Left renal cortex interstitium (tissue), 4 donors: Measurements from ENCODE around the gene RASA3. TPM values are rescaled to one million over a fixed set of nuclear protein-coding genes. Genes with fewer than 3 reads are reported as not detected.

Experiments used
- DNase-seq, 4 donors: peaks; one replicate each; pipeline ENCODE4 v3.0.0-alpha.2; 2013; ENCODE audit warnings: low read depth in 4 of 4, low spot score in 2 of 4, missing footprints in 1 of 4
- polyA plus RNA-seq, 4 donors: library from polyadenylated mRNA; unstranded; fragments of 120-200 nt; gene quantifications; one replicate each; pipeline ENCODE4 v1.2.1, GENCODE V29; 2013; ENCODE audit not compliant: insufficient read length in 4 of 4

Gene RASA3
- polyA plus RNA-seq, 4 donors: 12.4 to 16.0 (median 13.8) TPM

DNA sequence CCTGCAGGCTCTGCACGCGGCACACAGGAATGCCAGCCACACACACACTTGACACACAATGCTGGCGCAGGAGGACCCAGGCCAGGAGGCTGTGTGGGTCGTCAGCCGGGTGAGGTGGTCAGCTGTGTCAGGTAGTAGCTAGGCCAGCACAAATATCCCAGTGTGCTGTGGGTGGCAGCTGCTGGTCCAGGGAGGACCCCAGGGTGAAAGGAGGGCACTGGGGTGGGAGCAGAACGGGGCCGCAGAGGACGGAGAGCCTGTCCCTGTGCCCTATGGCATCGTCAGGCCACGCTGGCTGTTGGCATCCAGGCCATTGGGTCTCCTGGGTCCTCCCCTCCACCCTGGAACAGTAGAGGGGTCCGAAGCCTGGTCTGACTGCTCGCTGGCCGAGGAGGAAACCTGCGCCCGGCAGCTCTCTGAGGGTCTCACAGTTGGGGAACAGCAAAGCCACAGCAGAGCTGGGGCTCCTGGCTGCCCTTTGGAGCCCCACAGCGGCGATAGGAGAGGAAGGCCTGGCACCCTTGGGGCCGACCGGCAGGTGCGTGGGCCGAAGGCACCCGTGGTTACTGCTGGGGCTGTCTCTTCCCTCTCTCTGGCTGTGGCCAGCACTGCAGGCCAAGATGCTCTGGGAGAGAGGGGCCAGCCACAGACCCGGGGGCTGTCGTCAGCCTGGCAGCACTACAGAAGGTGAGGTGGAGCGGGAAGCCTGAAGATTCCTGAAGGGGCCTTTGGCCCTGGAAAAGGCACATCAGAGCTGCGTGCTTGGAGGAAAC, 185.8 kb downstream of the RASA3 start:
- DNase-seq: no peak

DNA sequence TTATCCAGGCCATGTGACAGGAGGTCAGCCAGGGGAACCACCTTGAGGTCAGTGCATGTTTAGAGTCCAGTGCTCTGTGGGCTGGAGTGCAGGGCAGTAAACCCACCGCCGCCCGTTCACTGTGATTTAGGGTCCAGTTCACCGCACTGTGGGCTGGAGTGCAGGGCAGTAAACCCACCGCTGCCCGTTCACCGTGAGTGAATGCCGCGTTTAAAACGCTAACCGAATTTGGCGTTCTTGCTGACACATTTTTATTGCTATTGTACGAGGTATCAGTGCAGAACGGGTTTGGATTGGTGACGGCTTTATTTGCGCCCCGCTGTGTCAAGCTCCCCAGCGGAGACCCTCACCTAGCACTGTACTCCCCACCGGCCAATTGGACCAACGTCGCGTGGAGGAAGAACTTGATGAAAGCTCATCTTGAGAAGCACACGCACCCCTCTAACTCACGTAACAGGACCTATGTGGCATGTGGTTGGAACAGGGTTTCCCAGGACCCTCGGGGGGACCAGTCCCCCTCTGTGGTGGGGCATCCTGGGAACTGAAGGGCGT, 186.5 kb downstream of the RASA3 start:
- no peak for DNase-seq

DNA sequence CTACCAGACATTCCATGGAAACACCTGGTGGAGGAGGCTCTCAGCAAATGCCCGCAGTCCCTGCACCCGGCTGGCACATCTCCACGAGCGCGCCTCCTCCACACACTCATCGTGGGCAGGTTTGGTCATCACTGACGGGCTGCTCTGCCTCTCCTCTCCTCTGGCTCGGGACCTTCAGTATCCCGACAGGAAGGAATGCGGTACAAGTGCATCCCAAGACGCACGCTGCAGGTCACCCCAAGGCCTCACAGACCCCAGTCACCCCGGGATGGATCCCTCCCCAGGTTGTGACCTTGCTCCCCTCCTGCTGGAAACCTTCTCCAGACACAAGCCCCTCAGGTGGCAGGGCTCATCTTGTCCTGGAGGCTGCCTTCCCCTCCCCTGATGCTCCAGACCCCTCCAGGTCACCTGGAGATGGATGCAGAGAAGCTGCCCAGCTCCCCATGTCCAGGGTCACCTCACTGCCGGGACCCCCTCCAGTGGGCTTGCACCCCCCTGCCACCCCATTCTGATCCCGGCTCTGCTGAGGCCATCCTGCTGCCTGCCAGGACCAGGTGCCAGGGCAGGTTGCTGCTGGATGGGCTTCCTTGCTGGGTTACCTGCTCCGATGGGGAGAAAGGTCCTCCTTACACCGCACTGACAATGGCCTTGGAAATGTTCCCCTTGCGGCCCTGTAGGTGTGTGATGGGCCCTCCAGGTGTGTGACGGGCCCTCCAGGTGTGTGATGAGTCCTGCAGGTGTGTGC, 188.4 kb downstream of the RASA3 start:
- DNase-seq: no peak

DNA sequence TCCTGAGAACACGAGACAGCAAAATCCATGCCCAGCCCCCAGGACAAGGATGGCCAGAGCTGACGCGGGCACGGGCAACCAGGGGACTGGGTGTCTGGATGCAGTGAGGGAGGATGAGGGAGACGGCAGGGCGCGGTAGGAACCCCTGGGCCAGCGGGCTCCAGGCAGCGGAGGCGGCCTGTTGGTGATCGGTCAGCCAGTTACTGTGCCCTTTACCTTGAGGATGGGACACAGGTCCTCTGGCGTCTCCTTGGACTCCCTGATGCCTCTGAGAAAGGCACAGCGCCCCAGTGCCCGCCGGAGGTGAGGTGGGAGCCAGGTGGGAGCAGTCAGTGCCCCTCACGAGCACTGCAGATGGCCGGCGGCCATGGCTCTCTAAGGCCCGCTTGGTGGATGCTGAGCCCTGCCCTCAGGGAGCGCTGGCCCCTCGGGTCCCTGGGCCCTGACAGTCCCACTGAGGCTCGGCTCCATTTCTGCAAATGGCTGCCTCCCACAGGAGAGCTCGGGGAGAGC, 189.8 kb downstream of the RASA3 start:
- DNase-seq: no peak

DNA sequence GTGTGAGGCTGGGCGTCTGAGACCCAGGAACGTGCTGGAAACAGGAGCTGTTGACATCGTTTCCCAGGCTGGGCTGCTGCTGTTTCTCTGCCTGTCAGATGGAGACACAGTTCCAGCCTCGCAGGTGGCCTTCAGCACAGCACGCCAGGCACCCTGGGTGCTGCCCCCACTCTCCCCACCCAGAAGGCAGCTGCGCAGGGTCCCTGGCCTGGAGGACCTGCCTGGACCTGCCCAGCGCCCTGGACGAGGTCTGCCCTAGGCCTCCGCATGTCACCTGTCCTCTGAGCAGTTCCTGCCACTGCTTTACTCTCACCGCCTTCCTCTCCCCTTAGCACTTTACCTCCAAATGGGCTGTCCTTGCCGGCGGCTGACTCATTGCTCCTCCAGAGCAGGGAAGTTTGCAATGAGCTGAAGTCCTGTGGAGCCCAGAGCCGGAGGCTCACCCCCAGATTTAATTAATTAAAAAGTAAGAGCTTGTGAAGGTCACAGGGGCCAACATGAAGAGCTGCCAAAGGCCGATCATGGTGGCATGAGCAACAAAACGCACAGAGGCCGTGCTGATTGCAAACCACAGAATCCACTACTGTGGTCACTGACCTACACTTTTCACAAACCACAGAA, 190.7 kb downstream of the RASA3 start:
- DNase-seq: no peak

DNA sequence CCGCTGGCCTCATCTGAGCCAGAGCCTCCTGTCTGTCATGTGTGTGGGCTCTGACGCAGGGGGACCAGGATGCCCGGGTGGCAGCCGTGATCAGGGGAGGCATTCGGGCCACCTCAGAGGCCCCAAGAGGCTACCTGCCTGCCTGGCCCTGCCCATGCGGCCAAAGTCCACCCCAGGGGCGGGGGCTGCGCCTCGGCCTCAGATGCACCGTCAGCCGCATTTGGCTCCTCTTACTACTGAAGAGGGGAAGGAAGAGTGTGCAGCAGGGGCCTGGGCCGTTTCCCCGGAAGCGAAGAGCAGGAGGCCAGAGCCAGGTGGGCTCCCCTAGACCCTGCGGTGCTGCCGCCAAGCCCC, 192.5 kb downstream of the RASA3 start:
- no peak for DNase-seq

DNA sequence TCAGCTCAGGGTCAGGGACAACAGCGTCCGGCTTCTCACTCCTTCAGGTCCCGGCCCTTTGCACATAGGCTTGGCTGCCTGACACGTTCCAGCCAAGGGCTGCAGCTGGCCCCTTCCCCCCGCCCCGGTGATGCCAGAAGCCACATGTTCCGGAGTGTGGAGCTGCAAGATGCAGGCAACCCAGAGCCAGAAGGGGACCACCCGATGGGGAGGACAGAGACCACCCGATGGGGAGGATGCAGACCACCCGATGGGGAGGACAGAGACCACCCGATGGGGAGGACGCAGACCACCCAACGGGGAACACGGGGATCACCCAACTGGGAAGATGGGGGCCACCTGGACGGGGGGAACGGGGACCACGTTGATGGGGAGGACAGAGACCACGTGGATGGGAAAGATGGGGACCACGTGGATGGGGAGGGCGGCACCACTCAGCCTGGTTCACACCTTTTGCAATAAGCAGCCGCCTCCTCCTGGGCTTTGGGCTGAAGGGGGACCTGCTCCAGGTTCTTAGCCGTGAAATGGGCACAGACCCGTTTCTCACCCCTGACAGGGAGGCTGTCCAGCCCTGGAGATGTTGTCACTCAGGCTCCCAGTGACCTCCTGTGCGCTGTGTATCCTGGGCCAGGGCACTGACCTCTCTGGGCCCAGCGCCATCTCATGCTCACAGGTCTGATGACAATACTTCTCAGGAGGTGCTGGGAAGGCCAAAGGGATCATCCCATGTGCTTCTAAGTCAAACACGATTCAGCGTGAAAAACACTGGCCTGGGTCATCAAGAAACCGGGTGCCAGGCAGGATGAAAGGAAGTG, 193.1 kb downstream of the RASA3 start:
- no peak for DNase-seq

DNA sequence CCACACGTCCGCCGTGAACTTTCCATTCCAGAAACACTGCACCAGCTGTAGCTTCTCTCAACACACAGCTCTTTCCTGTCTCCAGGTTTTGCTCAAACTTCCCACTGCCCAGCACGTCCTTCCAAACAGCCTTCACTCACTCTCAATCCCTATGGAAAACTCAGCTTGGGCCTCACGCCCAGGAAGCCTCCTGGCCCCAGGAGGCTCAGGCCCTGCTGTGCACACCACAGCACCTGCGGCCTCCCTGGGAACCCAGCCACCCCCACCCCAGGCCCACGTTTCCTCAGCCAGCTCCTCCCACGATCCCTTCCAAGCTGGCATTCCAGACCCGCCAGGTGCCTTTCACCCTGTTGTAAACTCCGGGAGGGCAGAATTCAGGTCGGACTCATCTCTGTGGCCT, 193.7 kb downstream of the RASA3 start:
- no peak for DNase-seq

DNA sequence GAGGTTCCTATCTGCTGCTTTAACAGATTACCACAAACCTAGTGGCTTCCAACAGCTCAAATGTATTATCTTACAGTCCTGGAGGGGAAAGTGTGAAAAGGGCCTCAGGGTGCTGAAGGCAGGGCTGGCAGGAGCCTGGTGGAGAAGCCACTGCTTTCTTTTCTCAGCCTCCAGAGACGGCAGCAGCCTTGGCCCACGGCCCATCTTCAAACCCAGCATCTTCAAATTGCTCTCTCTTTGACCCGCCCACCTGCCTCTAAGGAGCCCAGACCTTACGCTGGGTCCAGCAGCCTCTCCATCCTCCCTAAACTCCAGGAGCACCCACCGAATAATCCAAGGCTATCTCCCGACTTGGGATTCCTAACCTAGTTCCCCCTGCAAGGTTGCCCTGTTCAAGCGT, 194.2 kb downstream of the RASA3 start:
- no peak for DNase-seq

DNA sequence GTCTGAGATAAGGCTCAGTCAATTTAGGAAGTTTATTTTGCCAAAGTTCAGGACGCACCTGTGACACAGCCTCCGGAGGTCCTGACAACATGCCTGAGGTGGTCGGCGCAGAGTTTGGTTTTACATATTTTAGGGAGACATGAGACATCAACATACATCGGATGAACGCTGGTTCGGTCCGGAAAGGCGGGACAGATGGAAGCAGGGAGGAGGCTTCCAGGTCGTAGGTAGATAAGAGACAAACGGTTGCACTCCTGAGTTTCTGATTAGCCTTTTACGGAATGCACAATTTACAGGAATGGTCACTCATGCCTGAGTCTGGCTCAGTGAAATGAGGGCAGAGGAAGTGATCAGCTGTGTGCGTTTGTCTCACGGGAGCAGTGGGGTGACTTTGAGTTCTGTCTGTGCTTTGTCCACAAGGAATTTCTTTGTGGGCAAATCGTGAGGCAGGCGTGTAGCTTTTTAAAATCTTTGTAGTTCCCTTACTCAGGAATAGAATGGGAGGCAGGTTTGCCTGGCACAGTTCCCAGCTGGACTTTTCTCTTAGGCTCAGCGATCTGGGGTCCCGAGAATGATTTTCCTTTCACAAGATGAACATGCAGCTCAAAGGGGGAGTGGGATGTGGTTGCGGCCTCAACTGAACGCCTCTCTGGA, 194.8 kb downstream of the RASA3 start:
- DNase-seq: no peak

DNA sequence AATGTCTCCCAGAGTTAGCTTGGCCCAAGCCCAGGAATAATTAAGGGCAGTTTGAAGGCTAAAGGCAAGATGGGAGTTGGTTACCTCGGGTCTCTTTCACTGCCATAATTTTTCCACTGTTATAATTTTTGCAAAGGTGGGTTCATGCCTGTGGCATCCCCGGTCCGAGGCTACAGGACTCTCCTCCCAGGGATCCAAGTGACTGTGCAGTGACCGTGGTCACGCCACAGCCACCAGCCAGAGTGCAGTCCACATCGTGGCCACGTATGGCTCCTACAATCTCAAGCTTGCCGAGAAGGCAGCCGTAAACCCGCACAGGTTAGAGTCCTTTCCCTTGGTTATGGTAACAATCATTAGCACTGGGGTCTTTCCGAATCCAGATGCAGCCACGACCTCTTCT, 195.3 kb downstream of the RASA3 start:
- DNase-seq: no peak

DNA sequence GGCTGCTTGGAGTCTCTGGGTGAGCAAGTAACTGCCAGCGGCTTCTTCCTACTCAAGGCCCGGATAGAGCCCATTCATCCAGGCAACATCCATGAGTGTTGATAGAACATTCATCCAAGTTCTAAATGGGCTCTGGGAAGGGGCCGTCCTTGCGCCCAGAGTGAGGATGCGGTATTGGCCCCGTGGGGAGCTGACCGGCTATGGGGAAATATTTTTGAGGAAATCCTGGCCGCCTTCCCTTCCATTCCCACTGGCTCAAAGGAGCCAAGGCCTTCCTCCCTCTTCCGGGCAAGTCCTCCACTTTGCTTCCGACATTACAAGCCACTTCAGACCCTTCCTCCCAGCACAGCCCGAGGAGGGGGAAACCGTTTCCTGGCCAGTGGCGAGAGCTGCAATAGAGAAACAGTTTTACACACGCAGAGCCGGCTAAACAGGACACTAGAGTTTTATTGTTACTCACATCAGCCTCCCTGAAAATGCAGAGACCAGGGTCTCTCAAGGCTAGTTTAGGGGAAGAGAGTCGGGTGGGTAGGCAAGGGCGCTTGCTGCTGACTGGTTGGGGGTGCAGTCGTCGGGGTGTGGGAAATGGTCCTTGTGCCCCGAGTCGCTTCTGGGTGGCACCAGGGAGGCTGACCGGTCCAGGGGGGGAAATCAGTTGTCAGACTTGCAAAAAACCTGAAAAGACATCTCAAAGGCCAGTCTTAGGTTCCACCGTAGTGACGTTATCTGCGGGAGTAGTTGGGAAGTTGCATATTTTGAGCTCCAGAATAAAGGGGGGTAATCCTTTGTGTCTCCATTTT, 196.1 kb downstream of the RASA3 start:
- DNase-seq: no peak

DNA sequence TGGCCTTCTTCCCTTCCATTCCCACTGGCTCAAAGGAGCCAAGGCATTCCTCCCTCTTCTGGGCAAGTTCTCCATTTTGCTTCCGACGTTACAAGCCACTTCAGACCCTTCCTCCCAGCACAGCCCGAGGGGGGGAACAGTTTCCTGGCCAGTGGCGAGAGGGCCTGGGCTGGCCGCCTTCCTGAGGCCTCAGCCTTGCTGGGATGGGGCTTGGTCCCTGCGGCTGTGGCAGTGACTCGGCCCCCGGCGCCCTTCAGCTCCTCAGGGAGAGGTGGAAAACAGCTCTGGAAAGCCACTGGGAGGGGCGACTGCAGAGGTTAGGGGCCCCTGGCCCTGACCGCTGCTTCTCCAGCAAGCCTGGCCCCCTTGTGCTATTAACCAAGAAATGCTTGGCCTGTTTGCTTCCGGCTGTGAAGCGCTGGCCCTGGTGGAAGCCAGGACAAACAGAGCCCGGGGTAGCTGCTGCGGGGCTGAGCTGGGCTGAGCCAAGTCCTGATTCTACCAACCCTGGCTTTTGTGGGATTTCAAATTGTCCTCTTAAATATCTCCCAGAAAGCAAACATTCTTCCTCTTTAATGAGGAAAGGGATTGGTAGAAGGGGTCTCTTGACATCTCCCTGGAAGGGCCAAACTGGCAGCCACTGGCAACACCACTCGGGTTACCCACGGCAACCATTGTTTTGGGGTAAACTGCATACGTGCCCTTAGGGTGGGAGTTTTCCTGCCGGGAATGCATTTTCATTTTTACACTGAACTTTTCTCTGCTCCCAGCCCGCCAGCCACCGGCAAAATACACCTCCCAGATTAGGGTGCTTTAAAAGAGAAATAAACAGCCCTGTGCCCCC, 197.2 kb downstream of the RASA3 start:
- no peak for DNase-seq

DNA sequence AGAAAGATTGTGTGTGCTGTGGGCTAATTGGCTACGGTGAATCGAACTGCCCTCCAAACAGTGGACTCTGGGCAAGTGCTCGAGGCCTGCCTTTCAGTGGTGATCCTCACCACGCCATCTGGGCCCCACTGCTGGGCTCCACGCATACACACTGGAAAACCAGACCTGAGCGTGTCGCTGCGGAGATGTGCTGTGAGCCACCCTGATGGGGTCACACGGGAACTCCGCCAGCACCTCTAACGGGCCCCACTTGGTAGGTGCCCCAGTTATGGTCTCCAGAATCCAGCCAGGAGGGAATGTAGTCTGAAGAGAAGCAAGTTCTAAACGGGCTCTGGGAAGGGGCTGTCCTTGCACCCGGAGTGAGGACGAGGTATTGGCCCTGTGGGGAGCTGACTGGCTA, 197.8 kb downstream of the RASA3 start:
- DNase-seq: no peak

DNA sequence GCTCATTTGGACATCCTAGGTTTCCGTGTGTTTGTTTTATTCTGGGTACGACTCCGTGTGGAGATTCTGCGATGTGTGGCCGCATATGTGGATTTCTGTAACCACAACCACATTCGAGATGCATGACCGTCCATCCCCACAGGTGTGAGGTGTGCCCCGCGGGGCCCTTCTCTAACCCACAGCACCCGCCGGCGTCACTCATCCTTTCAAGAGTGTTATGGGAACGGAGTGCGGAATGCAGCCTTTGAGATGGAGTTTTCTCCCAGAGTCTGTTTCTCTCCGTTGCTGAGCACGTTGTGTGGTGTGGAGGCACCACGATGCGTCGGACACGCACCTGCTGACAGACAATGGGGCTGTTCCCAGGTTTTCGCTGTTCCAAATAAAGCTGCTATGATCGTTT, 198.5 kb downstream of the RASA3 start:
- DNase-seq: no peak

DNA sequence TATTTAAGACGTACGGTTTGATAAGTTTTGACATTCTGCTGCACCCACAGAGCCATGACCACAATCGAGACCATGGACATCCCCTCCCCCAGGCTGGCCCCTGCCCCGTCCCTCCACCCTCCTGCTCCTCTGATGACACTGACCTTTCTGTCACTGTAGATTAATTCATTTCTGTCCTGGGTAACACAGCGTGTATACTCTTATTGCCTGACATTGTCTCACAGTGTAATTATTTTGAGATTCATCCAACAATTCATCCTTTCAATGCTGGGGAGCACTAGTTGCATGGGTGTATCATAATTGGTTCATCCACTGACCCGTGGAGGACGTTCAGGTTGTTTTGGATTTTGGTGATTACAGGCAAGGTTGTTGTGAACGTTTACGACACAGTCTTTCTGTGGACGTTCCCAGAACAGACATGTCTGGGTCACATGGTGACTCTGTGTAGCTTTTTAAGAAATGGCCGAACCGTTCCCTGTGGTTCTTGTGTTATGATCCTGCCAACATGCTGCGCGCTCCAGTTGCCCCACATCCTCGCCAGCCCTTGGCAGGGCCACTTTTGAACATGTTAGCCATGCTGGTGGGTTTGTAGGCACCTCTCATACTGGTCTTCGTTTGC, 200.5 kb downstream of the RASA3 start:
- no peak for DNase-seq

DNA sequence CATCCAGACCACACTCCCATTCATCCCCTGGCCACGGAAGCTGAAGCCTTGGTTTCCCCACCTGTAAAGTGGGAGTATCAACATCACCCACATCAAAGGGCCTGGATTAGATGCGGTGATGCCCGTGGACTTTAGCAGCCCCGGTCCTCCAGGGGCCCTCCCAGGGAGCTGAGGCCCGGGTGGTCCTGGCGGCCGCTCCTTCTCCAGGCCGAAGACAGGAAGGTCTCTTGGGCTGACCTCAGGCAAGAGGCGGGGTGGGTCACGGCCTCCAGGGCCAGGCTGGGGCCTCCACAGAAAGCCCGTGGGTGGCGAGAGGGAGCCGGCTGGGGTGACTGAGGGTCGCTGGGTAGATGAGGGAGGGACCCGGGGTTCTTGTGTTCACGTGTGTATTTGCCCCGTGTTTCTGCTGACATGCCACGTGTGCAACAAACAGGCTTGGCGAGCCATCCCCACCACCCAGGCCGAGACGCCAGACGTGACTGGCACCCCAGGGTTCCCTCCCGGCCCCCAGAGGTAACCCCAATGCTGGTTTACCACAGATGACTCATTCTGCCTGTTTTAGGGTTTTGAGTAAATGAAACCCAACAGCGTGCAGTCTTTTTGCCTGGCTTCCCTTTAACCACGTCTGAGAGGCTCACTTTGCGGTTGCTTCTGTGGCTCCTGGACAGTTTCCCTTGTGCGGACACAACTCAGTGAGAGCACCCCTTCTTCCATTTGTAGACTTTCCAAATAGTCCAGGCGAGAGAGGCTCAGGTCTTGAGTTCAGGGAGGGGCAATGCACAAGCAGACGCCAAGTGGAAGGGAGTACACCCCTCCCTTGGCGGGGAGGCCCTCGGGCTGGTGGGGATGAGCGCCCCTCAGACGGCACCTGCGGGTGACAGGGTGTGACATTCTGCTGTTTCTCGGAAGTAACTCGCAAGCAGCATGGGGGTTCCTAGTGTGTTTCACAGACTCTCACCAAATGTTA, 201.5 kb downstream of the RASA3 start:
- DNase-seq: no peak
